Right cardiac atrium (tissue), 5 donors: ENCODE measurements around the gene TENM3. TPM values are rescaled to one million over a fixed set of nuclear protein-coding genes. Genes with fewer than 3 reads are reported as not detected.

Experiments
- ATAC-seq, 2 donors: fragments of 200-7000 bp; cut with Tn5 transposase; one replicate each; pipeline versions ENCODE4 v1.8.0 to v1.9.1; 2020; ENCODE audit warnings: moderate library complexity in 2 of 2, mild to moderate bottlenecking in 1 of 2
- DNase-seq, 3 donors: peaks; one replicate each; pipeline ENCODE4 v3.0.0-alpha.2; 2020
- H3K27ac ChIP-seq: one replicate; pipeline ENCODE4 v1.5.1; 2013; ENCODE audit warnings: mild to moderate bottlenecking, low read length, control low read depth, moderate library complexity
- H3K27me3 ChIP-seq: one replicate; pipeline ENCODE4 v1.6.1; 2013; ENCODE audit not compliant: control insufficient read depth, insufficient read depth
- H3K4me1 ChIP-seq: one replicate; pipeline ENCODE4 v1.6.1; 2013; ENCODE audit warnings: low read length; ENCODE audit not compliant: control insufficient read depth, insufficient read depth
- H3K4me3 ChIP-seq: one replicate; pipeline ENCODE4 v1.5.1; 2013; ENCODE audit warnings: low read length, control low read depth
- H3K9me3 ChIP-seq: one replicate; pipeline ENCODE4 v1.6.1; 2013; ENCODE audit warnings: low read length; ENCODE audit not compliant: control insufficient read depth
- whole genome bisulfite sequencing: extraction: QIAGEN DNeasy Blood & Tissue Kit; methylation state at CpG from one replicate; pipeline ENCODE4 v1.1.7; 2013; 5-methylcytosine and 5-hydroxymethylcytosine counted together
- intact Hi-C, 4 donors: fragments of 100-400 bp; cut with DNase I; formaldehyde crosslinking; loops; one replicate each; pipeline versions ENCODE4 v1.11.0 to v1.14.0; 2022 to 2023
- polyA plus RNA-seq: library from polyadenylated mRNA; stranded (reverse); fragments of 200-250 nt; gene quantifications from one replicate; pipeline ENCODE4 v1.2.3, GENCODE V29; 2013
- total RNA-seq, 4 donors: library from RNA; stranded (reverse); fragmentation: NEBNext Ultra II Directional; extraction: Animal tissue kit (Norgen Biotek cat#: 25700); gene quantifications; one replicate each; pipeline ENCODE4 v1.2.1, GENCODE V29; 2021
- donor health status: healthy with polysubstance abuse.
- donor health status: DM: no; HTN: yes; CAD: no.
- donor health status: DM: no; HTN: no; CAD: no.
- donor health status: DM: no; HTN: yes; CAD: no; lungs with severe emphysema.
- donor health status: DM: yes; HTN: yes; CAD: no.

Gene TENM3
- total and polyA plus RNA-seq, 5 donors, result 0.88 to 9.5 (median 5.0) TPM

- H3K4me1 ChIP-seq, result no peaks in the 10 kb centered on the region
- H3K4me3 ChIP-seq, result no peak overlapping the region
- no peak for DNase-seq
- no peak overlapping the region for H3K27ac ChIP-seq
- intact Hi-C loops, result no loop called here
- 63% methylated on average over 7 of the region's 7 CpGs for WGBS
- no peak for ATAC-seq
- H3K27me3 ChIP-seq, result no peaks in the 10 kb centered on the region
- no peaks in the 10 kb centered on the region for H3K9me3 ChIP-seq
Observed at GRCh38 chr4:182593402-182593801, 350.2 kb downstream of the TENM3 start.

- Histone ChIP-seq H3K27me3 (no peaks in the 10 kb centered on the region), H3K27ac (no peak overlapping the region), H3K4me3 (no peak overlapping the region), H3K9me3 (no peaks in the 10 kb centered on the region), H3K4me1 (no peaks in the 10 kb centered on the region)
- no peak for ATAC-seq
- no peak for DNase-seq
- intact Hi-C loops, result no loop called here
- 41% methylated on average over 1 of the region's 1 CpG for WGBS
Observed at GRCh38 chr4:182593864-182594263, 350.7 kb downstream of the TENM3 start.

- H3K9me3 ChIP-seq, result no peaks in the 10 kb centered on the region
- no peak for DNase-seq
- intact Hi-C loops, result no loop called here
- ATAC-seq, result no peak
- H3K4me1 ChIP-seq, result no peaks in the 10 kb centered on the region
- H3K27me3 ChIP-seq, result no peaks in the 10 kb centered on the region
- H3K4me3 ChIP-seq, result no peak overlapping the region
- WGBS, result 59% methylated on average over 2 of the region's 2 CpGs
- no peak overlapping the region for H3K27ac ChIP-seq
Observed at GRCh38 chr4:182600093-182600492, 356.9 kb downstream of the TENM3 start.

- Histone ChIP-seq H3K27ac (no peak overlapping the region), H3K9me3 (no peaks in the 10 kb centered on the region), H3K27me3 (no peaks in the 10 kb centered on the region), H3K4me1 (no peaks in the 10 kb centered on the region), H3K4me3 (no peak overlapping the region)
- DNase-seq (no peak), ATAC-seq (no peak)
- intact Hi-C loops, result no loop called here
- WGBS, result 78% methylated on average over 8 of the region's 8 CpGs
Observed at GRCh38 chr4:182600856-182601255, 357.7 kb downstream of the TENM3 start.

GRCh38 chr4:182604161-182604622 lies 361.0 kb downstream of the TENM3 start:
- no peaks in the 10 kb centered on the region for H3K4me1 ChIP-seq
- intact Hi-C loops, result no loop called here
- no peaks in the 10 kb centered on the region for H3K27me3 ChIP-seq
- ATAC-seq, result no peak
- no peaks in the 10 kb centered on the region for H3K9me3 ChIP-seq
- no peak overlapping the region for H3K4me3 ChIP-seq
- WGBS, result 50% methylated on average over 2 of the region's 2 CpGs
- H3K27ac ChIP-seq, result no peak overlapping the region
- DNase-seq, result no peak

GRCh38 chr4:182604953-182605352 lies 361.8 kb downstream of the TENM3 start:
- H3K4me1 ChIP-seq, result no peaks in the 10 kb centered on the region
- no peak overlapping the region for H3K27ac ChIP-seq
- H3K9me3 ChIP-seq, result no peaks in the 10 kb centered on the region
- ATAC-seq, result no peak
- intact Hi-C loops, result no loop called here
- 79% methylated on average over 4 of the region's 4 CpGs for whole genome bisulfite sequencing
- DNase-seq, result no peak
- no peaks in the 10 kb centered on the region for H3K27me3 ChIP-seq
- no peak overlapping the region for H3K4me3 ChIP-seq

- ATAC-seq (peak in 1 of 2 donors; percentile 34), DNase-seq (peak in 2 of 3 donors; percentile 45 to 47)
- no peaks in the 10 kb centered on the region for H3K27me3 ChIP-seq
- H3K4me3 ChIP-seq, result no peak overlapping the region
- no peak overlapping the region for H3K27ac ChIP-seq
- no peaks in the 10 kb centered on the region for H3K9me3 ChIP-seq
- intact Hi-C loops, result no loop called here
- WGBS, result 96% methylated on average over 23 of the region's 23 CpGs
- no peaks in the 10 kb centered on the region for H3K4me1 ChIP-seq
Observed at GRCh38 chr4:182608525-182608924, 365.3 kb downstream of the TENM3 start.

GRCh38 chr4:182616476-182616875 lies 373.3 kb downstream of the TENM3 start:
- 77% methylated on average over 4 of the region's 4 CpGs for WGBS
- Histone ChIP-seq H3K4me3 (no peak overlapping the region), H3K9me3 (no peaks in the 10 kb centered on the region), H3K27me3 (no peaks in the 10 kb centered on the region), H3K4me1 (no peaks in the 10 kb centered on the region), H3K27ac (no peak overlapping the region)
- DNase-seq (no peak), ATAC-seq (no peak)
- intact Hi-C loops, result no loop called here

GRCh38 chr4:182619660-182620059 lies 376.5 kb downstream of the TENM3 start:
- ATAC-seq (no peak), DNase-seq (no peak)
- intact Hi-C loops, result no loop called here
- Histone ChIP-seq H3K4me3 (no peak overlapping the region), H3K27ac (no peak overlapping the region), H3K27me3 (no peaks in the 10 kb centered on the region), H3K4me1 (no peaks in the 10 kb centered on the region), H3K9me3 (no peaks in the 10 kb centered on the region)
- 86% methylated on average over 5 of the region's 5 CpGs for WGBS

GRCh38 chr4:182620111-182620980 lies 377.1 kb downstream of the TENM3 start:
- Histone ChIP-seq H3K4me1 (no peaks in the 10 kb centered on the region), H3K27me3 (no peaks in the 10 kb centered on the region), H3K4me3 (no peak overlapping the region), H3K27ac (no peak overlapping the region), H3K9me3 (no peaks in the 10 kb centered on the region)
- ATAC-seq (no peak), DNase-seq (no peak)
- intact Hi-C loops, result no loop called here
- 85% methylated on average over 10 of the region's 10 CpGs for WGBS

GRCh38 chr4:182624281-182624680 lies 381.1 kb downstream of the TENM3 start:
- H3K4me1 ChIP-seq, result no peaks in the 10 kb centered on the region
- 87% methylated on average over 8 of the region's 8 CpGs for WGBS
- no peak overlapping the region for H3K4me3 ChIP-seq
- H3K27ac ChIP-seq, result no peak overlapping the region
- ATAC-seq, result no peak
- intact Hi-C loops, result no loop called here
- DNase-seq, result no peak
- H3K27me3 ChIP-seq, result no peaks in the 10 kb centered on the region
- H3K9me3 ChIP-seq, result no peaks in the 10 kb centered on the region
